ENCODE results near the gene ST7.
"Not testable (repeated sequence)": the region's sequence is repeated elsewhere in the genome, so short reads cannot be mapped to it uniquely, and the experiment has no call there.

Gene ST7

GRCh38 chr7:116953372-116953905 lies at the start of gene ST7:
ST7 (plus strand) TSS chr7:116953501; CDS start chr7:116953541, 40 bp downstream.
- peak; percentile 65 for DNase-seq (ENCODE audit: low spot score)

GRCh38 chr7:116906391-116906790 lies 46.9 kb upstream of the ST7 start:
- DNase-seq (ENCODE audit: low spot score), result no peak

- DNase-seq (ENCODE audit: low spot score), result no peak
Observed at GRCh38 chr7:116910383-116910782, 42.9 kb upstream of the ST7 start.

GRCh38 chr7:116911801-116912200 lies 41.5 kb upstream of the ST7 start:
- no peak for DNase-seq (ENCODE audit: low spot score)

- no peak for DNase-seq (ENCODE audit: low spot score)
Observed at GRCh38 chr7:116912269-116912909, 40.9 kb upstream of the ST7 start.

GRCh38 chr7:116918704-116919103 lies 34.6 kb upstream of the ST7 start:
- DNase-seq (ENCODE audit: low spot score), result no peak

GRCh38 chr7:116920359-116920758 lies 32.9 kb upstream of the ST7 start:
- no peak for DNase-seq (ENCODE audit: low spot score)

- DNase-seq (ENCODE audit: low spot score), result no peak
Observed at GRCh38 chr7:116922545-116922944, 30.8 kb upstream of the ST7 start.

- DNase-seq (ENCODE audit: low spot score), result no peak
Observed at GRCh38 chr7:116924741-116925140, 28.6 kb upstream of the ST7 start.

GRCh38 chr7:116929021-116929420 lies 24.3 kb upstream of the ST7 start:
- no peak for DNase-seq (ENCODE audit: low spot score)

GRCh38 chr7:116929914-116930913 lies 23.1 kb upstream of the ST7 start:
- peak; percentile 70 for DNase-seq (ENCODE audit: low spot score)

GRCh38 chr7:116932566-116932965 lies 20.7 kb upstream of the ST7 start:
- DNase-seq (ENCODE audit: low spot score), result no peak

- no peak for DNase-seq (ENCODE audit: low spot score)
Observed at GRCh38 chr7:116933465-116933864, 19.8 kb upstream of the ST7 start.

- DNase-seq (ENCODE audit: low spot score), result no peak
Observed at GRCh38 chr7:116934580-116934979, 18.7 kb upstream of the ST7 start.

GRCh38 chr7:116936844-116937243 lies 16.5 kb upstream of the ST7 start:
- DNase-seq (ENCODE audit: low spot score), result not testable (repeated sequence)

- no peak for DNase-seq (ENCODE audit: low spot score)
Observed at GRCh38 chr7:116938678-116939077, 14.6 kb upstream of the ST7 start.

GRCh38 chr7:116940689-116941370 lies 12.5 kb upstream of the ST7 start:
- DNase-seq (ENCODE audit: low spot score), result no peak

- no peak for DNase-seq (ENCODE audit: low spot score)
Observed at GRCh38 chr7:116942504-116942903, 10.8 kb upstream of the ST7 start.

- DNase-seq (ENCODE audit: low spot score), result no peak
Observed at GRCh38 chr7:116948934-116949333, 4.4 kb upstream of the ST7 start.

- DNase-seq (ENCODE audit: low spot score), result no peak
Observed at GRCh38 chr7:116949941-116950801, 3.1 kb upstream of the ST7 start.

- no peak for DNase-seq (ENCODE audit: low spot score)
Observed at GRCh38 chr7:116950889-116951351, 2.4 kb upstream of the ST7 start.
